K562 (cell line): ENCODE results near the gene CDC42EP5. TPM values are rescaled to one million over a fixed set of nuclear protein-coding genes. Genes with fewer than 3 reads are reported as not detected.

Experiments used
- ATF7 ChIP-seq: fragments of 450-650 bp; IDR thresholded peaks from 2 replicates; pipeline ENCODE4 v1.7.1; 2014; ENCODE audit warnings: mild to moderate bottlenecking, moderate library complexity
- CXXC5 ChIP-seq: fragments of 250-450 bp; sonication (Bioruptor Pico); IDR thresholded peaks from 2 replicates; pipeline ENCODE4 v1.8.0; 2022; ENCODE audit warnings: inconsistent platforms, mild to moderate bottlenecking, moderate library complexity
- DPF2 ChIP-seq: fragments of 450-650 bp; IDR thresholded peaks from 2 replicates; pipeline ENCODE4 v1.6.1; 2016
- EP300 ChIP-seq: IDR thresholded peaks from 2 replicates; pipeline ENCODE4 v1.6.1; 2012; ENCODE audit warnings: low read length, improper control_type of control experiment
- ETV5 ChIP-seq: sonication (generic); formaldehyde crosslinking; IDR thresholded peaks from 2 replicates; pipeline ENCODE4 v1.4.0; 2020; ENCODE audit warnings: low read depth, mild to moderate bottlenecking, missing genetic modification reagents
- JUN ChIP-seq, 2 experiments: sonication (generic) in 1 of 2; formaldehyde crosslinking in 1 of 2; IDR thresholded peaks; 2 replicates each; pipeline versions ENCODE4 v1.6.1 to v1.8.0; 2012 to 2022; ENCODE audit warnings: borderline replicate concordance in 2 of 2, mild to moderate bottlenecking in 2 of 2, improper control_type of control experiment in 1 of 2, low read depth in 1 of 2, low read length in 1 of 2, missing genetic modification reagents in 1 of 2
- JUNB ChIP-seq: fragments of 450-650 bp; formaldehyde crosslinking; conservative IDR thresholded peaks from 2 replicates; pipeline ENCODE4 v1.4.0; 2020; ENCODE audit warnings: mild to moderate bottlenecking
- KDM1A ChIP-seq, 2 experiments: fragments of 450-650 bp; IDR thresholded peaks; 2 replicates each; pipeline ENCODE4 v1.6.1; 2016; ENCODE audit warnings: mild to moderate bottlenecking in 2 of 2
- KLF16 ChIP-seq: IDR thresholded peaks from 2 replicates; pipeline ENCODE4 v1.6.1; 2016; ENCODE audit warnings: antibody characterized with exemption
- MEIS2 ChIP-seq: fragments of 450-650 bp; IDR thresholded peaks from 2 replicates; pipeline ENCODE4 v1.6.1; 2014; ENCODE audit warnings: mild to moderate bottlenecking; ENCODE audit not compliant: partially characterized antibody
- NEUROD1 ChIP-seq: fragments of 150-350 bp; IDR thresholded peaks from 2 replicates; pipeline ENCODE4 v1.6.1; 2014; ENCODE audit warnings: borderline replicate concordance, low read length, low read depth; ENCODE audit not compliant: partially characterized antibody
- PHF21A ChIP-seq: fragments of 450-650 bp; IDR thresholded peaks from 2 replicates; pipeline ENCODE4 v1.6.1; 2017; ENCODE audit warnings: low read depth, borderline replicate concordance
- SMAD3 ChIP-seq: fragments of 450-650 bp; formaldehyde crosslinking; conservative IDR thresholded peaks from 2 replicates; pipeline ENCODE4 v1.4.0; 2020; ENCODE audit warnings: mild to moderate bottlenecking
- SMARCC2 ChIP-seq: fragments of 450-650 bp; IDR thresholded peaks from 2 replicates; pipeline ENCODE4 v1.6.1; 2017; ENCODE audit warnings: antibody characterized with exemption, moderate library complexity, mild to moderate bottlenecking, low read depth
- SOX6 ChIP-seq: fragments of 450-650 bp; IDR thresholded peaks from 2 replicates; pipeline ENCODE4 v1.6.1; 2014; ENCODE audit warnings: mild to moderate bottlenecking
- STAT5A ChIP-seq: IDR thresholded peaks from 2 replicates; pipeline ENCODE4 v1.6.1; 2012; ENCODE audit warnings: low read length, inconsistent platforms, borderline replicate concordance
- TAL1 ChIP-seq: fragments of 450-650 bp; IDR thresholded peaks from 2 replicates; pipeline ENCODE4 v1.6.1; 2016; ENCODE audit warnings: mild to moderate bottlenecking
- TCF3 ChIP-seq: sonication (generic); formaldehyde crosslinking; IDR thresholded peaks from 2 replicates; pipeline ENCODE4 v1.4.0; 2020; ENCODE audit warnings: mild to moderate bottlenecking, missing genetic modification reagents
- TEAD4 ChIP-seq, 2 experiments: sonication (generic) in 1 of 2; formaldehyde crosslinking in 1 of 2; IDR thresholded peaks; 2 replicates each; pipeline versions ENCODE4 v1.6.1 to v1.8.0; 2012 to 2022; ENCODE audit warnings: borderline replicate concordance in 1 of 2, inconsistent platforms in 1 of 2, low read length in 1 of 2, mild to moderate bottlenecking in 1 of 2, missing genetic modification reagents in 1 of 2
- ZC3H11A ChIP-seq: IDR thresholded peaks from 2 replicates; pipeline ENCODE4 v1.6.1; 2012; ENCODE audit warnings: low read depth, low read length, improper control_type of control experiment
- ZKSCAN8 ChIP-seq: fragments of 200-800 bp; sonication (Bioruptor generic); IDR thresholded peaks from 2 replicates; pipeline ENCODE4 v1.6.1; 2016; ENCODE audit warnings: missing genetic modification characterization, missing compliant biosample characterization
- ZNF239 ChIP-seq: fragments of 250-450 bp; sonication (Bioruptor Pico); IDR thresholded peaks from 2 replicates; pipeline ENCODE4 v1.4.0; 2020; ENCODE audit warnings: mild to moderate bottlenecking
- ZNF24 ChIP-seq: fragments of 450-650 bp; IDR thresholded peaks from 2 replicates; pipeline ENCODE4 v1.6.1; 2016
- polyA plus RNA-seq, 8 experiments: library from polyadenylated mRNA; depleted of rRNA in 4 of 8; stranded (reverse) in 5 of 8; unstranded in 3 of 8; fragments of >200 nt; fragmentation: Nextera tagmentation in 2 of 8; fragmentation: Illumina TruSeq in 1 of 8; extraction: Ambion mirVana in 2 of 8; extraction: Trizol in 1 of 8; gene quantifications; 2 replicates each; pipeline versions ENCODE4 v1.2.1 to v1.2.3, GENCODE V29; 2011 to 2014; ENCODE audit warnings: inconsistent platforms in 1 of 8, missing spikeins in 1 of 8
- total RNA-seq, 7 experiments: library from RNA; depleted of rRNA in 6 of 7; stranded (reverse); fragments of >200 nt in 6 of 7; fragmentation: Illumina TruSeq in 2 of 7; extraction: Trizol in 2 of 7; gene quantifications; 2 replicates each; pipeline versions ENCODE4 v1.2.1 to v1.2.3, GENCODE V29; 2011 to 2021; ENCODE audit warnings: low replicate concordance in 1 of 7
- TF ChIP-seq, protein P1 (sequence below), 2 experiments: fragments of 450-650 bp in 1 of 2; sonication (generic) in 1 of 2; formaldehyde crosslinking in 1 of 2; IDR thresholded peaks in 1 of 2; conservative IDR thresholded peaks in 1 of 2; 2 replicates each; pipeline versions ENCODE4 v1.6.1 to v1.8.1; 2016 to 2023; ENCODE audit warnings: mild to moderate bottlenecking in 2 of 2, moderate library complexity in 2 of 2, inconsistent platforms in 1 of 2, missing genetic modification reagents in 1 of 2
- TF ChIP-seq, protein P2 (sequence below), 2 experiments: IDR thresholded peaks; 2 replicates each; pipeline ENCODE4 v1.6.1; 2011; ENCODE audit warnings: borderline replicate concordance in 1 of 2, control low read depth in 1 of 2, low read depth in 1 of 2, low read length in 1 of 2, mild to moderate bottlenecking in 1 of 2, mixed read lengths in 1 of 2, moderate library complexity in 1 of 2; ENCODE audit not compliant: insufficient read depth in 1 of 2, insufficient read length in 1 of 2, poor library complexity in 1 of 2, severe bottlenecking in 1 of 2; ENCODE audit errors: extremely low read depth in 1 of 2
- TF ChIP-seq, protein P3 (sequence below): fragments of 250-450 bp; sonication (Bioruptor Pico); IDR thresholded peaks from 2 replicates; pipeline ENCODE4 v1.9.0; 2021; ENCODE audit warnings: mild to moderate bottlenecking, inconsistent platforms

Gene CDC42EP5
- total and polyA plus RNA-seq, 9 of the 15 experiments (the other 6 are each of a cell fraction or from before 2014, with no cell fraction given), result 0.15 to 0.38 TPM; not detected in 7

DNA sequence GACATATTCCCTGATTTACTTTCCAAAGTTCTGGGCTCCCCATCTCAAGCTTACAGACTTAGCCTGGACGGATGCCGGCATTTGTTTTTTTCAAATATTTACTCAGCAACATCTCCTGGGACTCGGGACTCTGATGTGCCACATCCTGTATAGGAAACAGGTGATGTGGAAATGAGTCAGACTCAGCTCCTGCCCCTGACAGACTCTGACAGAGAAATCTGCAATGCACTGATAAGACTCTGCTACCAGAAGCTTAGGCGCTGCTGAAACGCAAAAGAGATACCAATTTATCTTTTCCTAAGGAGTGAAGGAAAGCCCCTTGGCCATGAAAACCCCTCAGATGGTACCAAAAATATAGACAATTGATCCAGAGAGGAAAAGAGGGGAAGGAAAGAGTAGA is 45.7 kb upstream of the CDC42EP5 start (continued):
- no peak for TF ChIP-seq ZC3H11A
- peak; percentile 86; the same call in 1 of the 2 replicates for TF ChIP-seq JUN (IDR thresholded peaks at IDR 0.05; ENCODE audit: borderline replicate concordance, low read depth, low read length)
- TF ChIP-seq JUN (CRISPR knock-in tag; IDR thresholded peaks at IDR 0.05; ENCODE audit: borderline replicate concordance), result no peak
- TF ChIP-seq MEIS2, result peak; percentile 64
- TF ChIP-seq EP300, result peak; percentile 83; the same call in 1 of the 2 replicates
- peak; percentile 57 for TF ChIP-seq CXXC5 (CRISPR knock-in tag)
- TF ChIP-seq SMARCC2, result peak; percentile 78
- peak; percentile 86 for TF ChIP-seq TCF3 (CRISPR knock-in tag)
- TF ChIP-seq TEAD4 (IDR thresholded peaks at IDR 0.05; ENCODE audit: low read length), result peak; percentile 92
- TF ChIP-seq TEAD4 (CRISPR knock-in tag; IDR thresholded peaks at IDR 0.05; ENCODE audit: borderline replicate concordance), result no peak
- TF ChIP-seq, protein P1, sequence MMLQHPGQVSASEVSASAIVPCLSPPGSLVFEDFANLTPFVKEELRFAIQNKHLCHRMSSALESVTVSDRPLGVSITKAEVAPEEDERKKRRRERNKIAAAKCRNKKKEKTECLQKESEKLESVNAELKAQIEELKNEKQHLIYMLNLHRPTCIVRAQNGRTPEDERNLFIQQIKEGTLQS (IDR thresholded peaks at IDR 0.05), result peak; percentile 89
- TF ChIP-seq, protein P1 (CRISPR knock-in tag; conservative IDR thresholded peaks at IDR 0.05), result no peak; the same call in 1 of the 2 replicates
- TF ChIP-seq, protein P2, sequence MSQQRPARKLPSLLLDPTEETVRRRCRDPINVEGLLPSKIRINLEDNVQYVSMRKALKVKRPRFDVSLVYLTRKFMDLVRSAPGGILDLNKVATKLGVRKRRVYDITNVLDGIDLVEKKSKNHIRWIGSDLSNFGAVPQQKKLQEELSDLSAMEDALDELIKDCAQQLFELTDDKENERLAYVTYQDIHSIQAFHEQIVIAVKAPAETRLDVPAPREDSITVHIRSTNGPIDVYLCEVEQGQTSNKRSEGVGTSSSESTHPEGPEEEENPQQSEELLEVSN (IDR thresholded peaks at IDR 0.05; ENCODE audit: borderline replicate concordance in 1 of 2, extremely low read depth in 1 of 2, insufficient read depth in 1 of 2, insufficient read length in 1 of 2, low read depth in 1 of 2, low read length in 1 of 2, poor library complexity in 1 of 2, severe bottlenecking in 1 of 2), result no peak
- peak; percentile 76 for TF ChIP-seq NEUROD1
- 0 out of 4 replicates have a peak, but pooled peaks have one; percentile 10 to 25 for TF ChIP-seq KDM1A (IDR thresholded peaks at IDR 0.05)
- peak; percentile 54; the same call in 1 of the 2 replicates for TF ChIP-seq STAT5A
- TF ChIP-seq JUNB (CRISPR knock-in tag), result no peak; the same call in 1 of the 2 replicates
- peak; percentile 82; the same call in 1 of the 2 replicates for TF ChIP-seq KLF16
- 0 out of 2 replicates have a peak, but pooled peaks have one; percentile 5 for TF ChIP-seq SMAD3 (CRISPR knock-in tag)
- peak; percentile 89 for TF ChIP-seq TAL1
- TF ChIP-seq ZKSCAN8 (CRISPR knock-in tag), result peak; percentile 67; the same call in 1 of the 2 replicates
- TF ChIP-seq, protein P3, sequence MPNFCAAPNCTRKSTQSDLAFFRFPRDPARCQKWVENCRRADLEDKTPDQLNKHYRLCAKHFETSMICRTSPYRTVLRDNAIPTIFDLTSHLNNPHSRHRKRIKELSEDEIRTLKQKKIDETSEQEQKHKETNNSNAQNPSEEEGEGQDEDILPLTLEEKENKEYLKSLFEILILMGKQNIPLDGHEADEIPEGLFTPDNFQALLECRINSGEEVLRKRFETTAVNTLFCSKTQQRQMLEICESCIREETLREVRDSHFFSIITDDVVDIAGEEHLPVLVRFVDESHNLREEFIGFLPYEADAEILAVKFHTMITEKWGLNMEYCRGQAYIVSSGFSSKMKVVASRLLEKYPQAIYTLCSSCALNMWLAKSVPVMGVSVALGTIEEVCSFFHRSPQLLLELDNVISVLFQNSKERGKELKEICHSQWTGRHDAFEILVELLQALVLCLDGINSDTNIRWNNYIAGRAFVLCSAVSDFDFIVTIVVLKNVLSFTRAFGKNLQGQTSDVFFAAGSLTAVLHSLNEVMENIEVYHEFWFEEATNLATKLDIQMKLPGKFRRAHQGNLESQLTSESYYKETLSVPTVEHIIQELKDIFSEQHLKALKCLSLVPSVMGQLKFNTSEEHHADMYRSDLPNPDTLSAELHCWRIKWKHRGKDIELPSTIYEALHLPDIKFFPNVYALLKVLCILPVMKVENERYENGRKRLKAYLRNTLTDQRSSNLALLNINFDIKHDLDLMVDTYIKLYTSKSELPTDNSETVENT (CRISPR knock-in tag), result no peak
- TF ChIP-seq DPF2, result peak; percentile 91
- TF ChIP-seq ZNF24, result no peak
- peak; percentile 53; the same call in 1 of the 2 replicates for TF ChIP-seq SOX6
- TF ChIP-seq ATF7, result 0 out of 2 replicates have a peak, but pooled peaks have one; percentile 41
- 0 out of 2 replicates have a peak, but pooled peaks have one; percentile 33 for TF ChIP-seq ETV5
- peak; percentile 93 for TF ChIP-seq ZNF239 (CRISPR knock-in tag)
- TF ChIP-seq PHF21A, result no peak
